ENCODE data around the gene KCNK4. TPM values are rescaled to one million over a fixed set of nuclear protein-coding genes. Genes with fewer than 3 reads are reported as not detected.

Gene KCNK4
- total and polyA plus RNA-seq, 2 of the 13 experiments (the other 11 are each of a cell fraction or from before 2014, with no cell fraction given) = not detected

- TF ChIP-seq ZSCAN5A (CRISPR knock-in tag; IDR thresholded peaks at IDR 0.05; ENCODE audit: borderline replicate concordance) = no peak
- TF ChIP-seq ZNF614 (CRISPR knock-in tag; IDR thresholded peaks at IDR 0.05; ENCODE audit: borderline replicate concordance) = no peak
- no peak for TF ChIP-seq HES4 (CRISPR knock-in tag; IDR thresholded peaks at IDR 0.05; ENCODE audit: borderline replicate concordance)
- TF ChIP-seq ZNF33A (CRISPR knock-in tag; IDR thresholded peaks at IDR 0.05; ENCODE audit: borderline replicate concordance) = no peak
- no peak for TF ChIP-seq PHF5A (CRISPR knock-in tag; IDR thresholded peaks at IDR 0.05; ENCODE audit: low read depth, unreplicated experiment)
- no peak for TF ChIP-seq ZNF136 (CRISPR knock-in tag; IDR thresholded peaks at IDR 0.05; ENCODE audit: low read depth)
- TF ChIP-seq ZNF709 (CRISPR knock-in tag; IDR thresholded peaks at IDR 0.05) = no peak
- peak; percentile 29 for TF ChIP-seq MED1 (CRISPR knock-in tag; IDR thresholded peaks at IDR 0.05)
- no peak for TF ChIP-seq ZFP62 (CRISPR knock-in tag; IDR thresholded peaks at IDR 0.05)
- TF ChIP-seq MXD4 (CRISPR knock-in tag; IDR thresholded peaks at IDR 0.05) = no peak
- TF ChIP-seq ZBTB2 (CRISPR knock-in tag; IDR thresholded peaks at IDR 0.05; ENCODE audit: low read depth) = peak; percentile 61
- TF ChIP-seq TARDBP (CRISPR knock-in tag; IDR thresholded peaks at IDR 0.05) = 0 out of 2 replicates have a peak, but pooled peaks have one; percentile 33
- no peak for TF ChIP-seq JARID2 (CRISPR knock-in tag; IDR thresholded peaks at IDR 0.05; ENCODE audit: insufficient replicate concordance)
- no peak for TF ChIP-seq CREB3 (CRISPR knock-in tag; IDR thresholded peaks at IDR 0.05)
- no peak for TF ChIP-seq TEAD2 (CRISPR knock-in tag; IDR thresholded peaks at IDR 0.05)
- TF ChIP-seq NFYB (CRISPR knock-in tag; IDR thresholded peaks at IDR 0.05) = peak; percentile 41; the same call in 1 of the 2 replicates
- TF ChIP-seq TGIF2 (CRISPR knock-in tag; IDR thresholded peaks at IDR 0.05) = no peak
- TF ChIP-seq ZNF556 (CRISPR knock-in tag; IDR thresholded peaks at IDR 0.05; ENCODE audit: borderline replicate concordance) = no peak
- TF ChIP-seq TFDP2 (CRISPR knock-in tag; IDR thresholded peaks at IDR 0.05) = peak; percentile 72
- no peak for TF ChIP-seq ZFP37 (CRISPR knock-in tag; IDR thresholded peaks at IDR 0.05; ENCODE audit: borderline replicate concordance)
- TF ChIP-seq TFDP1 (CRISPR knock-in tag; IDR thresholded peaks at IDR 0.05; ENCODE audit: borderline replicate concordance) = no peak
- no peak for TF ChIP-seq ZZZ3 (CRISPR knock-in tag; IDR thresholded peaks at IDR 0.05; ENCODE audit: borderline replicate concordance)
- 0 out of 2 replicates have a peak, but pooled peaks have one; percentile 46 for TF ChIP-seq PCBP1 (IDR thresholded peaks at IDR 0.05; ENCODE audit: borderline replicate concordance, low read depth, low read length)
- no peak for TF ChIP-seq NONO (IDR thresholded peaks at IDR 0.05)
- 0 out of 2 replicates have a peak, but pooled peaks have one; percentile 28 for TF ChIP-seq NONO (CRISPR knock-in tag; conservative IDR thresholded peaks at IDR 0.05)
Observed at GRCh38 chr11:64305075-64305690, 14.1 kb downstream of the KCNK4 start, which contains the start of gene ESRRA (continued).

Data from HepG2 (cell line).